ENCODE measurements around the gene CACNB3.
A peak's percentile ranks its signal among the peaks of the same experiment; 100 is the strongest.

GRCh38 chr12:48852734-48853688 is 34.7 kb downstream of the CACNB3 start:
- peak; percentile 94 for TF ChIP-seq CTCF (IDR thresholded peaks at IDR 0.05; ENCODE audit: insufficient read depth, low read depth, low read length)
- TF ChIP-seq EZH2 (IDR thresholded peaks at IDR 0.05; ENCODE audit: insufficient read depth, low read length): no peak

Measured in astrocyte (in vitro differentiated cells and primary cell).